GM12878 (cell line): ENCODE data around the gene UVSSA. TPM values are rescaled to one million over a fixed set of nuclear protein-coding genes. Genes with fewer than 3 reads are reported as not detected.

Experiments used
- ATAC-seq: fragments of 200-7000 bp; cut with Tn5 transposase; 3 replicates; pipeline ENCODE4 v1.9.1; 2020; ENCODE audit warnings: mild to moderate bottlenecking, moderate library complexity
- BruUV-seq: library from RNA; stranded (reverse); fragments of 400-500 nt; replicated peaks from 2 replicates; lab custom pipeline; 2021; lab: Mats Ljungman, UMichigan
- CTCF ChIA-PET: fragments of 300-600 bp; sonication (Branson Sonifier 250); formaldehyde crosslinking; extraction: SDS; loops from one replicate; lab custom pipeline; 2021; ENCODE audit warnings: inconsistent platforms; lab: Yijun Ruan, JAX
- POLR2A ChIA-PET: fragments of 350-600 bp; formaldehyde crosslinking; extraction: SDS; loops from one replicate; lab custom pipeline; 2021; ENCODE audit warnings: inconsistent platforms; lab: Charles Lee
- RAD21 ChIA-PET: fragments of 300-600 bp; sonication (Branson Sonifier 250); formaldehyde crosslinking; loops from one replicate; lab custom pipeline; 2023; ENCODE audit warnings: antibody characterized with exemption; ENCODE audit not compliant: unreplicated experiment; lab: Charles Lee
- SMC1A ChIA-PET: fragments of 300-600 bp; sonication (Branson Sonifier 250); formaldehyde crosslinking; loops from one replicate; lab custom pipeline; 2023; ENCODE audit not compliant: unreplicated experiment, uncharacterized antibody; lab: Charles Lee
- DNase-seq: peaks from one replicate; pipeline ENCODE4 v3.0.0-alpha.2; 2011; ENCODE audit warnings: low read depth, low spot score
- FAIRE-seq: peaks from 3 replicates; lab custom pipeline; 2011; peaks lifted over from hg19 to GRCh38; lab: Jason Lieb, UNC
- H2AFZ ChIP-seq: 2 replicates; pipeline ENCODE4 v1.6.0; 2011; ENCODE audit warnings: low read depth, low read length, control low read depth; ENCODE audit not compliant: control insufficient read depth
- H3K27ac ChIP-seq: 2 replicates; pipeline ENCODE4 v1.5.1; 2011; ENCODE audit warnings: control low read depth; ENCODE audit not compliant: control insufficient read depth, insufficient read depth
- H3K27me3 ChIP-seq, 2 experiments: replicated peaks in 1 of 2; 2 replicates each; pipeline versions ENCODE4 v1.6.0 to v1.6.1; 2011; ENCODE audit warnings: low read length in 1 of 2; ENCODE audit not compliant: control insufficient read depth in 2 of 2, insufficient read depth in 2 of 2
- H3K36me3 ChIP-seq, 2 experiments: 2 replicates each; pipeline ENCODE4 v1.5.1; 2011; ENCODE audit warnings: low read length in 1 of 2; ENCODE audit not compliant: control insufficient read depth in 2 of 2, insufficient read depth in 2 of 2
- H3K4me1 ChIP-seq: 2 replicates; pipeline ENCODE4 v1.6.1; 2011; ENCODE audit warnings: mild to moderate bottlenecking, low read length, moderate library complexity, mixed read lengths; ENCODE audit not compliant: control insufficient read depth, insufficient read depth
- H3K4me2 ChIP-seq: 2 replicates; pipeline ENCODE4 v1.6.0; 2011; ENCODE audit warnings: control low read depth; ENCODE audit not compliant: control insufficient read depth, insufficient read depth
- H3K4me3 ChIP-seq: fragments of 200-600 bp; sonication (generic); 2 replicates; pipeline ENCODE4 v1.5.1; 2016
- H3K79me2 ChIP-seq: 2 replicates; pipeline ENCODE4 v1.6.0; 2011; ENCODE audit warnings: low read length; ENCODE audit not compliant: control insufficient read depth, insufficient read depth
- H3K9ac ChIP-seq: 2 replicates; pipeline ENCODE4 v1.8.0; 2011; ENCODE audit warnings: low read length, control low read depth, mixed read lengths; ENCODE audit not compliant: control insufficient read depth, insufficient read depth
- H3K9me3 ChIP-seq: replicated peaks from 3 replicates; pipeline ENCODE4 v1.5.1; 2011; ENCODE audit warnings: mild to moderate bottlenecking, low read length; ENCODE audit not compliant: control insufficient read depth, insufficient read depth
- H4K20me1 ChIP-seq: 2 replicates; pipeline ENCODE4 v1.6.0; 2011; ENCODE audit not compliant: control insufficient read depth, insufficient read depth
- ASH2L ChIP-seq: fragments of 300-600, 200-600 bp; sonication (generic); IDR thresholded peaks from 2 replicates; pipeline ENCODE4 v1.6.1; 2017; ENCODE audit warnings: low read depth, mild to moderate bottlenecking, borderline replicate concordance
- BACH1 ChIP-seq: fragments of 450-650 bp; IDR thresholded peaks from 2 replicates; pipeline ENCODE4 v1.6.1; 2017; ENCODE audit warnings: mild to moderate bottlenecking, borderline replicate concordance
- EGR1 ChIP-seq, 2 experiments: IDR thresholded peaks; 1 replicate in 1 of 2; 2 replicates in 1 of 2; pipeline ENCODE4 v1.6.1; 2011 to 2012; ENCODE audit warnings: low read depth in 2 of 2, low read length in 2 of 2, borderline replicate concordance in 1 of 2, mild to moderate bottlenecking in 1 of 2, moderate library complexity in 1 of 2
- EP300 ChIP-seq, 2 experiments: fragments of 150-350 bp in 1 of 2; IDR thresholded peaks; 2 replicates each; pipeline ENCODE4 v1.6.1; 2011 to 2012; ENCODE audit warnings: low read depth in 2 of 2, low read length in 2 of 2, borderline replicate concordance in 1 of 2, improper control_type of control experiment in 1 of 2, inconsistent platforms in 1 of 2; ENCODE audit not compliant: control insufficient read depth in 1 of 2
- IRF4 ChIP-seq: IDR thresholded peaks from 2 replicates; pipeline ENCODE4 v1.6.1; 2011; ENCODE audit warnings: low read depth, low read length
- LARP7 ChIP-seq: fragments of 450-650 bp; IDR thresholded peaks from 2 replicates; pipeline ENCODE4 v1.6.1; 2017; ENCODE audit warnings: mild to moderate bottlenecking
- MTA2 ChIP-seq: fragments of 450-650 bp; IDR thresholded peaks from 2 replicates; pipeline ENCODE4 v1.6.1; 2016; ENCODE audit warnings: low read depth, mild to moderate bottlenecking, moderate library complexity
- MYB ChIP-seq: fragments of 150-350 bp; IDR thresholded peaks from 2 replicates; pipeline ENCODE4 v1.6.1; 2014; ENCODE audit warnings: mild to moderate bottlenecking, low read depth, low read length, borderline replicate concordance
- MYC ChIP-seq: IDR thresholded peaks from 2 replicates; pipeline ENCODE4 v1.6.1; 2011; ENCODE audit warnings: mild to moderate bottlenecking, low read length, moderate library complexity, inconsistent platforms; ENCODE audit not compliant: insufficient read depth, insufficient replicate concordance, insufficient read length, severe bottlenecking
- NFIC ChIP-seq: IDR thresholded peaks from 2 replicates; pipeline ENCODE4 v1.6.1; 2012; ENCODE audit warnings: low read depth, mild to moderate bottlenecking, inconsistent platforms, low read length, moderate library complexity
- NFXL1 ChIP-seq: fragments of 450-650 bp; IDR thresholded peaks from 2 replicates; pipeline ENCODE4 v1.6.1; 2017; ENCODE audit warnings: antibody characterized with exemption, mild to moderate bottlenecking, borderline replicate concordance
- NRF1 ChIP-seq: conservative IDR thresholded peaks from 2 replicates; pipeline ENCODE4 v1.6.1; 2011; ENCODE audit warnings: mild to moderate bottlenecking, low read depth, low read length, improper control_type of control experiment
- SIN3A ChIP-seq: IDR thresholded peaks from 2 replicates; pipeline ENCODE4 v1.6.1; 2012; ENCODE audit warnings: low read depth, low read length, improper control_type of control experiment
- SUPT20H ChIP-seq: IDR thresholded peaks from 2 replicates; pipeline ENCODE4 v1.6.1; 2011; ENCODE audit warnings: low read depth, mild to moderate bottlenecking, low read length, moderate library complexity, borderline replicate concordance; ENCODE audit not compliant: control insufficient read depth
- ZZZ3 ChIP-seq: IDR thresholded peaks from 2 replicates; pipeline ENCODE4 v1.6.1; 2011; ENCODE audit warnings: low read depth; ENCODE audit not compliant: control insufficient read depth, insufficient read length
- WGBS: methylation state at CpG from one replicate; pipeline ENCODE4 v1.1.6; 2016; ENCODE audit warnings: low lambda C conversion rate; ENCODE audit not compliant: insufficient replicate concordance, insufficient coverage; ENCODE audit errors: missing lambda C conversion rate; 5-methylcytosine and 5-hydroxymethylcytosine counted together
- in situ Hi-C: fragments of 300-500 bp; cut with MboI; formaldehyde crosslinking; loops from 9 replicates; pipeline ENCODE4 v1.14.3; 2018; ENCODE audit warnings: mixed read lengths
- intact Hi-C: fragments of 100-400 bp; cut with micrococcal nuclease; formaldehyde crosslinking; loops from one replicate; pipeline ENCODE4 v1.14.2; 2022; ENCODE audit not compliant: unreplicated experiment
- polyA plus RNA-seq, 11 experiments: library from polyadenylated mRNA; depleted of rRNA in 4 of 11; unstranded in 6 of 11; stranded (reverse) in 5 of 11; fragments of >200 nt; fragmentation: Nextera tagmentation in 4 of 11; fragmentation: Illumina TruSeq in 1 of 11; extraction: Ambion mirVana in 4 of 11; extraction: Trizol in 1 of 11; gene quantifications; 1 replicate in 1 of 11; 2 replicates in 10 of 11; pipeline versions ENCODE4 v1.2.1 to v1.2.3, GENCODE V29; 2011 to 2016; ENCODE audit warnings: inconsistent platforms in 2 of 11, missing spikeins in 2 of 11, low read depth in 1 of 11
- total RNA-seq, 4 experiments: library from RNA; depleted of rRNA in 3 of 4; stranded (reverse); fragments of >200 nt in 3 of 4; fragmentation: Illumina TruSeq in 1 of 4; extraction: Trizol in 1 of 4; gene quantifications; 2 replicates each; pipeline versions ENCODE4 v1.2.1 to v1.2.3, GENCODE V29; 2013 to 2021

Gene UVSSA
- total and polyA plus RNA-seq, 10 of the 15 experiments (the other 5 are each of a cell fraction or from before 2014, with no cell fraction given), result 0.34 to 16.8 (median 3.6) TPM

GRCh38 chr4:1402021-1402515 lies 55.1 kb downstream of the UVSSA start:
- no peak for TF ChIP-seq MTA2
- no peak for TF ChIP-seq SUPT20H
- TF ChIP-seq BACH1, result no peak
- TF ChIP-seq, all 136 proteins: peak for 0
- no peak for FAIRE-seq
- no peak overlapping the region for H2AFZ ChIP-seq
- BruUV-seq, result no TSS peak
- H3K4me2 ChIP-seq, result no peak overlapping the region
- SMC1A ChIA-PET, result no interaction called here
- intact Hi-C loops, result no loop called here
- no peaks in the 10 kb centered on the region for H3K4me1 ChIP-seq
- H3K9ac ChIP-seq, result no peak overlapping the region
- DNase-seq, result no peak
- H3K27ac ChIP-seq, result no peak overlapping the region
- no peaks in the 10 kb centered on the region for H3K27me3 ChIP-seq
- ATAC-seq, result no peak
- H3K9me3 ChIP-seq, result peaks cover 20% of the 10 kb centered on the region
- POLR2A ChIA-PET, result no interaction called here
- RAD21 ChIA-PET, result no interaction called here
- in situ Hi-C loops, result loop anchor here (10.0 kb wide), 1 partner anchor 63 kb away; no protein-coding TSS in a partner anchor
- H3K36me3 ChIP-seq, result no peaks in the 10 kb centered on the region
- CTCF ChIA-PET, result no interaction called here
- H3K4me3 ChIP-seq, result no peak overlapping the region
- H4K20me1 ChIP-seq, result no peaks in the 10 kb centered on the region
- 59% methylated on average over 21 of the region's 24 CpGs for WGBS
- H3K79me2 ChIP-seq, result no peaks in the 10 kb centered on the region

- intact Hi-C loops, result no loop called here
- no peak overlapping the region for H3K4me3 ChIP-seq
- TF ChIP-seq NFXL1 (no peak), MYB (no peak), IRF4 (no peak), SUPT20H (no peak), LARP7 (no peak), ASH2L (no peak), ZZZ3 (no peak), EGR1 (IDR thresholded peaks at IDR 0.05; ENCODE audit: borderline replicate concordance in 1 of 2, low read depth in 2 of 2, low read length in 2 of 2) (no peak), MYC (no peak), SIN3A (no peak), EP300 (IDR thresholded peaks at IDR 0.05; ENCODE audit: borderline replicate concordance in 1 of 2, control insufficient read depth in 1 of 2, low read depth in 2 of 2, low read length in 2 of 2) (no peak), NRF1 (no peak), NFIC (no peak)
- TF ChIP-seq, all 136 proteins: peak for 0
- no peaks in the 10 kb centered on the region for H3K36me3 ChIP-seq
- in situ Hi-C loops, result loop anchor here (10.0 kb wide), 1 partner anchor 62 kb away; no protein-coding TSS in a partner anchor
- SMC1A ChIA-PET, result no interaction called here
- FAIRE-seq, result no peak
- ATAC-seq, result no peak
- H4K20me1 ChIP-seq, result no peaks in the 10 kb centered on the region
- 80% methylated on average over 57 of the region's 69 CpGs for WGBS
- no peak overlapping the region for H3K27ac ChIP-seq
- no peaks in the 10 kb centered on the region for H3K4me1 ChIP-seq
- no peaks in the 10 kb centered on the region for H3K79me2 ChIP-seq
- no peak overlapping the region for H3K4me2 ChIP-seq
- CTCF ChIA-PET, result no interaction called here
- no TSS peak for BruUV-seq
- RAD21 ChIA-PET, result no interaction called here
- H3K9ac ChIP-seq, result no peak overlapping the region
- DNase-seq, result no peak
- no peak overlapping the region for H2AFZ ChIP-seq
- H3K27me3 ChIP-seq, result no peaks in the 10 kb centered on the region
- peaks cover 17% of the 10 kb centered on the region; the same call in 2 of the 3 replicates for H3K9me3 ChIP-seq
- POLR2A ChIA-PET, result no interaction called here
Observed at GRCh38 chr4:1402516-1403091, 55.6 kb downstream of the UVSSA start.
